8988T (cell line): ENCODE data around the gene LSAMP.

ENCODE experiments used
- DNase-seq: peaks from one replicate; pipeline ENCODE4 v3.0.0; 2011

The LSAMP gene

GRCh38 chr3:115928376-115928775 lies 516.9 kb downstream of the LSAMP start:
- no peak for DNase-seq

GRCh38 chr3:115927197-115927596 lies 518.1 kb downstream of the LSAMP start:
- no peak for DNase-seq

GRCh38 chr3:115922681-115923347 lies 522.5 kb downstream of the LSAMP start:
- no peak for DNase-seq

- no peak for DNase-seq
These were observed 523.6 kb downstream of the LSAMP start for GRCh38 chr3:115921711-115922110.

- no peak for DNase-seq
These were observed 526.4 kb downstream of the LSAMP start for GRCh38 chr3:115918900-115919299.

GRCh38 chr3:115916866-115917265 lies 528.4 kb downstream of the LSAMP start:
- DNase-seq, result no peak

- no peak for DNase-seq
These were observed 530.2 kb downstream of the LSAMP start for GRCh38 chr3:115915061-115915460.

- no peak for DNase-seq
These were observed 532.1 kb downstream of the LSAMP start for GRCh38 chr3:115913069-115913686.

GRCh38 chr3:115912372-115912771 lies 532.9 kb downstream of the LSAMP start:
- no peak for DNase-seq

- DNase-seq, result no peak
These were observed 539.4 kb downstream of the LSAMP start for GRCh38 chr3:115905871-115906270.

GRCh38 chr3:115903843-115904242 lies 541.4 kb downstream of the LSAMP start:
- no peak for DNase-seq

- DNase-seq, result no peak
These were observed 544.3 kb downstream of the LSAMP start for GRCh38 chr3:115901008-115901407.

- DNase-seq, result no peak
These were observed 545.8 kb downstream of the LSAMP start for GRCh38 chr3:115899535-115899934.

GRCh38 chr3:115898656-115899410 lies 546.5 kb downstream of the LSAMP start:
- no peak for DNase-seq

GRCh38 chr3:115891006-115891636 lies 554.2 kb downstream of the LSAMP start:
- no peak for DNase-seq

GRCh38 chr3:115890579-115890978 lies 554.7 kb downstream of the LSAMP start:
- no peak for DNase-seq

- no peak for DNase-seq
These were observed 559.7 kb downstream of the LSAMP start for GRCh38 chr3:115885621-115886020.

GRCh38 chr3:115877615-115877899 lies 567.7 kb downstream of the LSAMP start:
- DNase-seq, result no peak

- no peak for DNase-seq
These were observed 568.2 kb downstream of the LSAMP start for GRCh38 chr3:115876876-115877614.

- no peak for DNase-seq
These were observed 569.8 kb downstream of the LSAMP start for GRCh38 chr3:115875460-115875859.

- no peak for DNase-seq
These were observed 573.6 kb downstream of the LSAMP start for GRCh38 chr3:115871735-115872134.

- DNase-seq, result no peak
These were observed 580.4 kb downstream of the LSAMP start for GRCh38 chr3:115864911-115865310.

- DNase-seq, result no peak
These were observed 582.4 kb downstream of the LSAMP start for GRCh38 chr3:115862849-115863248.
